GM19240 (cell line): ENCODE measurements around the gene SMARCA5.

Experiments
- DNase-seq: peaks from one replicate; pipeline ENCODE4 v3.0.0; 2011; ENCODE audit warnings: low spot score; ENCODE audit not compliant: insufficient read length

Gene SMARCA5

DNA sequence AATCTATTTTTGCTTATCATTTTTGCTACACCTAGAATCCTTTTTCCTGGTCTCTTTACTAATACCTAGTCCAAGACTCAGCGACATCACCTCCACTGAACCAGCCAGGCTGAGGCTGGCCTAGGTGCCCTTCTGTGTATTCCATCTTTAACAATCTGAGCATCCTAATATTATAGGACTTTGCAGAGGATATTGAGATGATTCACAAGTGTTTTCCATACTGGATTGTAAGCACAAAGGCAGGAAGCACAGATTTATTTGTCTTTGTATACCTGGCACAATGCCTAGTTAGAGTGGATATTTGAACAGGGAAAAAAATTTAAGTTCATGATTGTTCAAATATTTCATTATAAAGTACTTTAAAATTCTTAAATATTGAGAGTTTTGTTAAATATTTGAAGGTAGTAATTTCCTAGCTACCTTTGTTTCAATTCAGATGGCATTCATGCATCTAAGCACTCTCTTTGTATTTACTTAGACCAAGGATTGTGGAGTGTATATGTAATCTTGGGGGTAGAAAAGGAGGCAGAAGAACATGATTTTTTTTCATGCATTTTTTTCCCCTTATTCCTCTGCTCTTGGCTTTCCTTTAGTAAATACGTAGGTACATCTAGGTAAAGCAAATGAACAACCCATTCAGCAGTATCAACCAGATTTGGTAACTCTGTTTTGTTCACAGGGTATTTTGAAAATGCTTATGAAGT lies 18.4 kb downstream of the SMARCA5 start:
- DNase-seq: no peak

DNA sequence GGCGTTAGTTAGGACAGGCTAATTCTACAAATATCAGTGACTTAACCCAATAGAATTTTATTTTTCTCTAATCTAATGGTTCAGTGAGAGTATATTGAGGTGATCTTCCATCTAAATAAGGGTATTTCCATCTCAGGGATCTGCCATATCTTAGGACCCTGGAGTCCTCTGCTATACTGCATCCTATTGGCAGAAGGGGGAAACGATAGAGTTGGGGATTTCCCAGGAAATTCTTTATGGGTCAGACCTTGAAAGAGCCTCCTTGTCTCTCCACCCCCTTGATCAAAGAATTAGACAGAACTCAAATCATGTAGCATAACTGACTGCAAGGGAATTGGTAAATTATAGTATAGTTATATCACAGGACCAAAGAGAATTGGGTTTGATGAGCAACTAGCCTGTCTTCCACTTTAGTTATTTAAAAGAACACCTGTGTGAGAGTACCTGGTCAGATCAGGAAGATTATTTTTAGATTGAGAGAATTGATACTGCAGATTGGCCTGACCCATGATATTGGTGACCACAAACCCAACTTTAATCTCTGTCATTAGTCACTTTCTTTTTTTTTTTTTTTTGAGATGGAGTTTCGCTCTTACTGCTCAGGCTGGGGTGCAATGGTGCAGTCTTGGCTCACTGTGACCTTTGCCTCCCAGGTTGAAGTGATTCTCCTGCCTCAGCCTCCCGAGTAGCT lies 25.6 kb downstream of the SMARCA5 start:
- DNase-seq: no peak

DNA sequence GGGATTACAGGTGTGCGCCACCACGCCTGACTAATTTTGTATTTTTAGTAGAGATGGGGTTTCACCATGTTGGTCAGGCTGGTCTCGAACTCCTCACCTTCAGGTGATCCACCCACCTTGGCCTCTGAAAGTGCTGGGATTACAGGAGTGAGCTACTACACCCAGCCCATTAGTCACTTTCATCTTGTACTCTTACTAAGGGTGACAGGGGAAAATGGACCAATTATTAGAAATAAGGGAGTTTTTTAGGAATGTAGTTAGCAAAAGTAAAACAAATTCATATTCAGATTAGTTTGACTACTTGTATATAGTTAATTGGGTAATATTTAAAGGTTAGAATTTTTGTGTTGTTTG lies 26.1 kb downstream of the SMARCA5 start:
- no peak for DNase-seq

DNA sequence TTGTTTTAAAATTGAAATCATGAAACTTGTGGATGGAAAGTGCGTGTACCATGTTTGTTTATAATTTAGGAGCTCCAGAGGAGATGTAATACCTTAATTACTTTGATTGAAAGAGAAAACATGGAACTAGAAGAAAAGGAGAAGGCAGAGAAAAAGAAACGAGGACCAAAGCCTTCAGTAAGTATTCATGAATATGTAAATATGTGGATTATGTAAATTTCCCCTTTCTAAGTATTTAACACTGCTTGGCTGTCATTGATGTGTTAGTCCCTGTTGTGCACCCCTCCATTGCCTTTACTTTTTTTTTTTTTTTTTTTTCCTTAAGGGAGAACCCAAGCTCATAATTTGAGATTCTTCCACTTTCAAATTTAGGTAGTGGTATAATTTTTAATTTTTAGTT lies 36.4 kb downstream of the SMARCA5 start:
- DNase-seq: no peak

DNA sequence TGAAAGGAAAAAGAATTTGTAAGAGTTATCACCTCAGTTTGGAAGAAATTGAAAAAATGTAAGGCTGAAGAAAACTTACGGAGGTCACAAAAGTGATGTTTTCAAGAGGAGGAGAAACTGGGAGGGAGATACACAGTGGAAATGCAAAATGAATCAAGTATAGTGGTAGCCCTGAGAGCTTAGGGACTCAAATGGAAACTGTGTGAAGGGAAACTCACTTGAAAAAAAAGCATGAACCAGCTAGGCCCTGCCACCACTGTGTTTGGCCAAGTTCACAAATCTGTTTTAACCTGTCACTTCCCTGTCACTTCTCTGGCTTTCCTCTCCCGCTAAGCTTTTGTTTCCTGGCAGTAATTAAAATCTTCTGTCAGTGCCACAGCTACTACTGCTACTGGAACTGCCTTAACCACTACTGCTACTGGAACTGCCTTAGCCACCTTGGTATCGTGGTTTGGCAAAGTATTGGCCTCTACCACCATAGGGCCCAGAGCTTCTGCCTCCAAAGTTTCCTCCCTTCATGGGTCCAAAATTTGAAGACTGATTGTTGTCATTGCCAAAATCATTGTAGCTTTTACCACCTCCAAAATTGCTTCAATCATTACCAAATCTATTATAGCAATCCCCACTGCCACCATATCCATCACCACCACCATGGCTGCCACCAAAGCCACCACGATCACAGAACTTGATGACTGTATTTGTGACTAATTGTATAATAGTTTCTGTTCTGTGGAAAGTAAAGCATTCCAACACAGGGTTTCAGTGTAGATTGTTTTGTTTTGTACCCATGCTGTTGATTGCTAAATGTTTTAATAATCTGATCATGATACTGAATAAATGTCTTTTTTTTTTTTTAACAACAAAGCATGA lies 41.5 kb downstream of the SMARCA5 start:
- no peak for DNase-seq

DNA sequence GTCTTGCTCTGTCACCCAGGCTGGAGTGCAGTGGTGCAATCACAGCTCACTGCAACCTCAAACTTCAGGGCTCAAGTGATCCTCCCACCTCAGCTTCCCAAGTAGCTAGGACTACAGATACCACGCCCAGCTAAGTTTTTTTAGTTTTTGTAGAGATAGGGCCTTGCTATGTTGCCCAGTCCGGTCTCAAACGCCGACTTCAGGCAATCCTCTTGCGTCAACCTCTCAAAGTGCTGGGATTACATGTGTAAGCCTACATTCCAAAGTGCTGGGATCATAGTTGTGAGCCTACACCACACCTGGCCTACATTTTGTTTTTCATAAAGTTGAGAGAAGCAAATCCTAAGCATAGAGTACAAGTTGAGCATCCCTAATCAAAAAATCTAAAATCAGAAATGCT lies 42.2 kb downstream of the SMARCA5 start:
- no peak for DNase-seq

DNA sequence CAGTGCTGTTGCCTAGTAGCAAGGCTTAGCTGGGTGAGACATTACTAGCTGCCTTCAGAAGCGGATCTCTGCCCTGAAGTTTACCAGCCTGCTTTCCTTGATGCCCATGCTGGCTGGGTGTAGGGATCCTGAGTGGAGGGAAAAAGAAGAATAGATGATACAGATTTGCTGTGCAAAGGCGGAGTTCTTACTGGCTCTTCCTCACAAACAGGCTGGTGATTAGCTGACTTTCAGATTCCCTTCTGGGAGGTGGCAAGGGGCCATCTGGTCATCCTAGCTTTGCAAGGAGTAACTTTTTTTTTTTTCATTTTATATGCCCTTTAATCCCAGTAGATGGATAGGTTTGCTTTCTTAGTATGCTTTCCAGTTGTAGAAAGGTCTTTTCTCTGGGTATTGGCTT lies 44.8 kb downstream of the SMARCA5 start:
- no peak for DNase-seq

DNA sequence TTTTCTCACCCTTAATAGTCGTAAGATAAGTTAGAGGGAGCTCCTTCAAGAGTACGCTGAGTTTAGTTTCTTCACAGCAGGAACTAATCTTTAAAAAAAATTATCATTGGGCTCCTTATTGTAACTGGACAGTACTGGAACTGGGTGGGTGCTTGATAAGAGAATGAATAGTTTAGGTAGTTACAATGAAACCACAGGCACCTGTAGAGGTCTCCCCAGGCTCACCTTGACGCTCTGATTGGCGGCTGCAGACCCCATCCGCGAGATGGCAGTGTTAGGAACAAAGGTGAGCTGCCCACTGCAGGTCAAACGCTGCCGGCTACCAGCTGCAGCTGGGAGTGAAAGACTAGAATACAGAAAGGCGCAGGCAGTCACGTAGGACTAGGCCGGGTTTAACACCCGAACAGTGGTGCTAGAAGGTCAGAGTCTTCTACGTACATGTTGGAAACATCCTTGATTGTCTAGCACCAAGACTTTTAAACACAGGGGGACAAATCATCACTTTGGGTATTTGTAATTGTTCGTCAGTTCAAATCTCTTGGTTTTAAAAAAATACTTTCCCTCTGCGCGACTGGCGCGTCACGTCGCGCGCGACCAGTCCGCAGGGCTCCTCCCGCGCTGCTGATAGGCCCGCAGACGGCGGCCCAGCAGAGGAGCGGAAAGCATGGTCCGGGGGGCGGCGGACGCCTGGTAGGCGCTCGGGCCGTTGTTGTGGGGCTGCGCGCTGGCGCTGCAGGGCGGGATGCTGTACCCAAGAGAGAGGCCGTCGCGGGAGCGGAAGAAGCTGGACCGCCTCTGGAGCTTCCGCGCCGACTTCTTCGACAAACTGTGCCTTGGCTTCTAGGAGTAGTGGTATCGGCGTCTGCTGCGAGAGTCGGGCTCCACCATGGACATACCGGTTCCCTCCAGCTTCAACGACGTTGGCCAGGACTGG lies 45.6 kb downstream of the SMARCA5 start:
- peak; percentile 29 for DNase-seq

DNA sequence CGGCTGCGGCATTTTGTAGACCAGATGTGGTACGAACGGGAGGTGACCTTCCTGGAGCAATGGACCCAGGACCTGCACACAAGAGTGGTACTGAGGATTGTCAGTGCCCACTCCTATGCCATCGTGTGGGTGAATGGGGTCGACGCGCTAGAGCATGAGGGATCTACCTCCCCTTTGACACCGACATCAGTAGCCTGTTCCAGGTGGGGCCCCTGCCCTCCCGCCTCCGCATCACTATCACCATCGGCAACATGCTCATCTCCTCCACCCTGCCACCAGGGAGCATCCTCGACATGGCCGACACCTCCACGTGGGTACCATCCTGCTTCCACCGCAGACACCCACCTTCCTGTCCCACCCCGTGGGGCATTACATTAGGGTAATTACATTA lies 46.2 kb downstream of the SMARCA5 start:
- DNase-seq: no peak

DNA sequence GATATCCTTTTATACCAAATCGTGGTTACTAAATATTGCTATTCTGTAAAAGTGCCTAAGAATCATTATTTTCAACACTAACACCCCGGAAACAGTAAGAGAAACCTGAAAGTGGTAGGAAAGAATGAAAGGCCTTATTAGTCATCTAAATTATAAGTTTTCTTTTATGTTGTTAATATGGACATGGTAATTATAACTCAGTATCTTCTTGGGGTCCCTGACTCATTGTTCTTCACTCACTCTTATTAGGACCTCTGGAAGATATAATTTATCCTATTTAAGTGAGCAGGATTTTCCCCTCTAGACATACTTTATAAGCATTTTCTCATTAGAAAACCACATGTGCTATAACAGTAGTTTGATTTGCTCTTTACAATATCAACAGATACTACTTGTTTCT lies 51.0 kb downstream of the SMARCA5 start:
- DNase-seq: no peak

DNA sequence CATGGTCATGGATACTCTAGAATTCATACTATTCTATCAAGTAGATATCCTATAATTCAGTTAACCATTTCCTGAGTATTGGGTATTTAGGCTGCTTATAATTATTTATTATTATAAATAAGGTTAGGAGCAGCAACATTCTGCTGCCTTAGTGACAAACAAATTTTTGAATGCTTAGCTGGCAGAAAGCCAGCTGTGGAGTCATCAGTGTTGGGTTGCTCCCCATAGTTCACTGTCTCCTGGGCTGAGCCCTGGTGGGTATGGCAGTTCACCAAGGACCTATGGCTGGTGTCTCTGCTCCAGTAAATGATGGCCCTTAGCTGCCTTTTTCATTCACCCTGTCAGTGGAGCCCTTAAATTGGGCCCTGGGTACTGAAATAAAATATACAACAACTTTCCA lies 61.8 kb downstream of the SMARCA5 start:
- no peak for DNase-seq

DNA sequence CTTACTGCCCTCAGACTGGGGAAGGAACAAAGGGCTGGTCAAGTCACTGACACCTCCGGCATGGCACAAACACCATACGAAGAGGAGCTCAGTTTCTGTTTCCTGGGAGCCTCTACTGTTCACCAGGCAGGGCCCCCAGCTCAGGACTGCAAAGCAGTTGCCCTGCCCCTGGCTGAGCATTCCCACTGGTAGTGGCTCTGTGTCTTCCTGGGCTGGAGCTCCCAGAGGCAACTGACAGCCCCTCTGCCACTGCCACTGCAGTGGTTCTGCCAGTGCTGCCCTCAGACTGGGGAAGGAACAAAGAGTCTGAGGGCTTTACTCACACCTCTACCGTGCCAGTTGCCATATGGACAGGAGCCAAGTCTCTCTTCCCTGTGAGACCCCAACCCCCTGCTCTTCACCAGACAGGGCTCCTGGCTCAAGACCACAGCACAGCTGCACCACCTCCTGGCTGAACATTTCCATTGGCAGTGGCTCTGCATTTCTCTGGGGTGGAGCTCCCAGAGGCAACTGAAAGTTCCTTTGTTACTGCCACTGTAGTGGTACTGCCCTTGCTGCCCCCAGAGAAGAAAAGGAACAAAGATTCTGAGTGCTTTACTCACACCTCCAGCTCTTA lies 67.9 kb downstream of the SMARCA5 start:
- no peak for DNase-seq

DNA sequence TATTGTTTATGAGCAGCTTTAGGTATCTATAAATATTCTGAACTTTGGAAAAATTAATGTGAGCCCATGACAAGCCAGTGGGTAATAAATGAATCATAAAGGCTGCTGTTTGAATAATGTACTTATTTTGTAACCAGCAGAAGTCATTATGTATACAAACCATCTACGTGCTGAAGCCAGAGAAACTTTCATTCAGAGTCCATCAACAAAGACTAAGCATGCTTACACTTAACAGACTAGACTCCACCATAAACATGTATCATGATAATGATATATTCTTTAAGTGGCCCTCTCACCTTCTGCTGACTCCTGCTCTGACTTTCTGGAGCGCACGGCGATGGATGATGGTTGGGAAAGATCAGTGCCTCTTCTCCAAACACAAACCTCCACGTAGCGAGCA lies 72.0 kb downstream of the SMARCA5 start:
- no peak for DNase-seq

DNA sequence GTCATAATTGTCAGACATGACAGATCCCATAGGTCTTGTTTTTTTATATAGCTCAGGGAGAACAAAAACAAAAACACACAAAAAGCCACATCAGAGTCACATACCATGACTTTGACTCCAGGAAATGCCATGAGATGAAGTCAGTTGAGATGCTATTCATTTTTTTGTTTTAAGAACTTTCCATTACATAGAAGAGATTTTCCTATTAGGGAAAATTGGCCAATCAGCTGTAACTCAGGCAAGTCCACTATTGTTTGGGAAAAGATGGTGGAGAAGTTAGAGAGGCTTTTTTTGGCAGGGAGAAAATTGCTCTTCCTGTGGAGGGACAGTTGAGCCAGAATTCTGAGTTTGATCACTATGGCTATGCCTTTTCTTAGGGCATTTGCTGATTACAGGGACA lies 72.6 kb downstream of the SMARCA5 start:
- DNase-seq: no peak

DNA sequence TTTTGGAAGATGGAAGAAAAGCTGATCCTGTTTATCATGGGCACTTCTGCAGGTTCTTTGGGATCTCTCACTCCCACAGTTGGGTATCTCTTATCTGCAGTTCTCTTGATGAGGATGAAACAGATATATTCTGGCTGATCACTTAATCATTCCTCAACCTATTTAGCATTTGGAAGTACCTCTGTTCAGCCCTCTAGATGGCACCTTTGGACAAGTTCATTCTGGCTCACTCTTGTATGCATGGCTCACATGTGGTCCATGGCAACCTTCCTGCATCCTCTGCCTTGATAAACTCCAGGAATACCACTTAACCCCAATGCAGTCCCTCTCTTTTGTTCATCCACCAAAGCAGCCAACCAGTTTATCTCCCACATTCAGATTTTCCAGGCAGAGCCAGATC lies 74.2 kb downstream of the SMARCA5 start:
- DNase-seq: no peak

DNA sequence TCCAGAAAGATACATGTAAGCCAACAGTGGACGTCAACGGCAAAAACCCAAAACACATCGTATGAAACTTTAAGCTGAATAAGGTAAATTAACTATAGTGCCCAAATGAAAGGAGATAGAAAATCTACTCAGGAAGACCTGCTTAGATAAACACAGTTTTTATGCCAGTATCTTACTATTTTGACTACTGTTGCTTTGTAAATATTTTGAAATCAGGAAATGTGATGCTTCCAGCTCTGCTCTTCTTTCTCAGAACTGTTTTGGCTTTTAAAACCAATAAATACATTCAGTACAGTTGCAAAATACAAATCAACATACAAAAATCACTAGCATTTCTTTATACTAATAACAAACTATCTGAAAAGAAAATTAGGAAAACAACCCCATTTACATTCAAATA lies 83.8 kb downstream of the SMARCA5 start:
- DNase-seq: no peak

DNA sequence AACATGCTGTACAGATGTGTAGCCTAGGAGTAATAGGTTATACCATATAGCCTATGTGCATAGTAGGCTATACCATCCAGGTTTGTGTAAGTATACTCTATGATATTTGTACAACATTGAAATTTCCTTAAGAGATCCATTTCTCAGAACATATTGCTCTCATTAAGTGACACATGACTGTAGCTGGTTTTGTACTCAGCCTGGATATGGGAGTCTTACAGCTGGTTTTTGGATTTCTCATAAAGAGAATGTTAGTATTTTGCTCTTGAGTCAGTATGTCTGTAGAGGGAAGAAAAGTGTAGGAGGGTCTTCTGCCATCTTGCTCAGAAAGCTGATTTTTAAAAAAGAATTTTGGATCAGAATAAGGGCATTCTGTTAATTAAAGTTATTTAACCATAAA lies 85.3 kb downstream of the SMARCA5 start:
- no peak for DNase-seq

DNA sequence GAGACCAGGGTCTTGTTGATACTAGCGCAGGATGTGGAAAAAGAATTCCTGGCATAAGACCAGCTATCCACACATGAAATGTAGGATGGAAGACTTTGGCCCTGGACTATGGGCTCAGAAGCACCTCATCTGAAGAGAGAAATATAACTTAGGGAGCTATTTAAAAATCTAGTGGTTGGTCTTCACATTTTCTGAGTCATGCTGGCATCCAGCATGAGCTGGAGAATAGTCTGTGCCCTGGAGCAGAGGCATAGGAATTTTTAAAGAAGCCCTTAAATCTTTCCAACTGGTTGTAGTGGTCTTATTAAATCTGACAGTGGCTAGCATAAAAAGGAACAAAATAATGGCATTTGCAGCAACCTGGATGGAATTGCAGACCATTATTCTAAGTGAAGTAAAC lies 86.3 kb downstream of the SMARCA5 start:
- DNase-seq: no peak

DNA sequence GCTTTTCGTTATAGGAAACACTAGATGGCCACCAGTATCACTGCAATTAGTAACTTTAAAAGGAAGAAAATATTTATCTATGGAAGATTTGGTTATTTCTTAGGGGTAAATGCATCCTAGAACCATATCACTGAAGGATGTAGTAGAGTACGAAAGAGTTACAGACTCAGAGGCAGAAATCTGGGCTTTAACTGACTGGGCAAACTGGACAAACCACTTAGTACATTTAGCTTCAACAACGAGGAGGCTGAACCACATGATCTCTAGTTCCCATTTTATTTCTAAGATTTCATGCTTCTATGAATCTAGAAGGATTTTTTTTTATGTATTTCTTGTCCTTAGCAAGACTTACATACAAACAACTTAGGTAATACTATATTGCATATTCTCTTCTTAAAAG lies 93.0 kb downstream of the SMARCA5 start:
- DNase-seq: no peak
